ENCODE results near the gene NHSL2.
"Not testable (repeated sequence)": the region's sequence is repeated elsewhere in the genome, so short reads cannot be mapped to it uniquely, and the experiment has no call there.

NHSL2 gene

GRCh38 chrX:72045552-72046277, 135.1 kb downstream of the NHSL2 start:
- DNase-seq = no peak

- no peak for DNase-seq
Observed at GRCh38 chrX:72046447-72046846, 135.8 kb downstream of the NHSL2 start.

DNA sequence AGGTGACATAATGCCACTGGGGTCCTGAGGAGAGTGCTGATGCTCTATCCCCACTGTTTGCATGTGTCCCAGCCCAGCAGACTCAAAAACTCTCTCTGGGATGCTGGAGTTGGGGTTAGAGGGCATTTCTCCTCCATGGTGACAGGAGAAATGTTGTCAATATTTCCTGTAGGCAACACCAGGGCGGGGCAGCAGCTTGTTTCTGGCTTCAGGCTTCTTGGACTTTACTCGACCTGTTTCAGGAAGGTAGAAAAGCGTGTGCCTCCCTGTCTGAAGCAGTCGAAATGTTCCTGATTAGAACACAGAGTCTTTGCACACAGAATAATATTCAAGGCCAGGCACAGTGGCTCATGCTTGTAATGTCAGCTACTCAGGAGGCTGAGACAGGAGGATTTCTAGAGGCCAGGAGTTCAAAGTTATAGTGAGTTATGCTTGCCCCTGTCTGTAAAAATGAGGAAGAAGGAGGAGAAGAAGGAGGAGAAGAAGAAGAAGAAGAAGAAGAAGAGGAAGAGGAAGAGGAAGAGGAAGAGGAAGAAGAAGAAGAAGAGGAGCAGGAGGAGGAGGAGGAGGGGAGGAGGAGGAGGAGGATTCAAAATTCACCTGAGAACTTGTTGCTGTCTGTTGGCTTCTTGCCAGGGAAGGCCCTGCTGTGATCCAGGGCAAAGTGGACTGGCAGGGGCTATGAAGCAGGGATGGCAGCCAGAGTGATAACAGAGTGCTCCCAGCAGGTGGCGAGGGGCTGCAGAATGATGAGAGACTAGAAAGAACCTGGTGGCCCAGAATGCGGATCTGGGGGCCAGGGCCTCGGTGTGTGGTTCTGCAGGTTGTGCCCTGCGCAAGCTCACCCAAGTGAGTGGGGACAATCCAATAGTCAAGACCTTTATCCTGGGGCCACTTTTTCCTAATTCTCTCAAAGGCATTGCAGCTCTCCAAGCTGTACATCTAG, 138.1 kb downstream of the NHSL2 start:
- no peak for DNase-seq

- no peak for DNase-seq
Observed at GRCh38 chrX:72050011-72050410, 139.4 kb downstream of the NHSL2 start.

DNA sequence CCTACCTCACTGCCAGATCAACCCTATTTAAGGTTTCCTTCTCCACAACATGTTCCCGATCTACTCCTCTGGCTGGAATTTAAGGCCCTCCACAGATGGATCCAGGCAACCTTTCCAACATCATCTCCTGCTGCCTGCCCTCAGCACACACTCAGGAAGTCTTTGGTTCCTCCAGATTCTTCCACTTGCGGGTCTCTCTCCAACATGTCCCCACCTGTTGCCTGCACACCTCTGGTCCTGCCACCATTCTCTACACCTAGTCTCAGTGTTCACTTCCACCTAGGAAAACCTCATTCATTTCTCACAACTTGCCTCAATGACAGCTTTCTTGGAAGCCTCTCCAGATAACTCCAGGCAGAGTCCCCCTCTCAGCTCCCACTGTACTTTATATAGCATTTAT, 140.9 kb downstream of the NHSL2 start:
- no peak for DNase-seq

DNA sequence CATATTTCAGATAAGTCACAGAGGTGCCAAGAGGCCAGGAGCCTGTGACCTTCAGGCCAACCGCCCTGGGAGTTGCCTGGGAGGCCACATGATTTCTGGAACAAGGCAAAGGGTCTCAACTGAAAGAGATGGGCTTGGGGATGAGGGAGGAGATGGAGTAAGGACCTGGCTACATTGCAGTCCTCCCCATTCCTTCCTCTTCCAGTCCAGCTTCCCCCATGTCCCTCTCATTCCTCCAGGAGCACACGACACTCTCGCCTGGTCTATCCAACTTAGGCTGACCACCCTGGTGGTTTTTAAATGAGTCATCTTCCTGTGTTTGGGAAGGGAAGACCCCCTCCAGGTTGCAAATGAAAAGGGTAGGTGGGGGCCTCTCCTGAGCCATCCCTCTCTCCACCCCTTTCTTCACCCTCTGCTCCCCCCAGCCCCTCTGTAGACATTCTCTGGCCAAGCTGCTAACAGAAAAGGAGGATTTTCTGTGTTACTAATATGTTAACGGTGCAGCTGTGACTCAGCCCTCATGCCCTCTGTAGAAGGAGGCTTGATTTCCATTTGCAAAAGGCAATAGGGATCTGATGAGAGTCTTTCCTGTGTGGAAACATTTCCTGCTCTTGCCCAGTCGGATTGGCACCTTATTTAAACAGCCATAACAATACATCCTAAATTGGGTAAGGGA, 141.9 kb downstream of the NHSL2 start:
- no peak for DNase-seq

DNA sequence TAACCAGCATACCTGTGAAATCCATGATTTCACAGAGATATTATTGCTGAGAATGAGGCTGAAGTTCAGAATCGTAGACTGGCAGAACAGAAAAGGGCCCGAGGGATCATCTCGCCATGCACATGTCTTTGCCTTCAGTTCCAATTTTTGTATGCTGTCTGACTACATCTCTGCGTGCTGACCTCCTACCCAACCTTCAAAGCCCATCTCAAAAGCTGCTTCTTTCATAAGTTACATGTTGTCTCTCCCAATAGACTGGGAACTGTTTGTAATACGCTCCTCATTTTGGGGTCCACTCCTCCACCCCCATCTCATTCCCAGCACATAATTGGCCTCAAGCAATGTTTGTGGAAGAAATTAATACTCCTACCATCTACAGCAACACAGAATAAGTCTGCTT, 142.9 kb downstream of the NHSL2 start:
- no peak for DNase-seq

DNA sequence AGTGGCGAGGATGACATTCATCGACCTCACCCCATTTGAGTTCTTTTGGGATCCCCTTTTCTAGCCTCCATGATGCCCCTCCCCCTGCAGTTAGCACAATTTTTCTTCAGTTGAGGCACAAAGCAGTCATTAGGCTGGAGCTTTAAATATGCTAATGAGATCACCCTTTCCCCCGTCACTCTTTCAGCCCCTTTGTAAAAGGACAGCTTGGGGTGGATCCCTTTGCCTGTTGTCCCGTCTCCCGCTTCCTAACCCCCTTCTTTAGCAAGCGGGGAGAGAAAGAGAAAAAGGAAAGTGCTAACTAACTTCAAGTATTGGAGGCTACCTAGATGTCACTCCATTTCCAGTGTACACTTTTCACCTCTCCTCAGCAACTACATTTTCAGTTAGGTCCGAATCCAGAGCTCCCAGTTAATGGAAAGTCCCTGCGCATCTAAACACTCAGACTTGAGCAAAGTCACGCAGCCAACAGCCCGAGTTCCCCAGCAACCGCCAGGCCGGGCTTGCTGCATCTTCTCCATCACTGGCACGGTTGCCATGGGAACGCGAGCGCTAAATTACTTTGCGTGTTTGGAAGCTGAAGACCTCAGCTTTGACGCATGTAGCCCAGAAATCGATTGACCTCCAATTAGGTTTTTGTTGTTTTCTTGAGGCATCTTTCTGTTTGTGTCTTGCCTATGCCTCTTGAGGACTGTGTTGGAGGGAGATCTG, 144.3 kb downstream of the NHSL2 start:
- DNase-seq = no peak

GRCh38 chrX:72057331-72057730, 146.7 kb downstream of the NHSL2 start:
- no peak for DNase-seq

GRCh38 chrX:72057849-72058248, 147.2 kb downstream of the NHSL2 start:
- DNase-seq = no peak

GRCh38 chrX:72058346-72058745, 147.7 kb downstream of the NHSL2 start:
- DNase-seq = not testable (repeated sequence)

DNA sequence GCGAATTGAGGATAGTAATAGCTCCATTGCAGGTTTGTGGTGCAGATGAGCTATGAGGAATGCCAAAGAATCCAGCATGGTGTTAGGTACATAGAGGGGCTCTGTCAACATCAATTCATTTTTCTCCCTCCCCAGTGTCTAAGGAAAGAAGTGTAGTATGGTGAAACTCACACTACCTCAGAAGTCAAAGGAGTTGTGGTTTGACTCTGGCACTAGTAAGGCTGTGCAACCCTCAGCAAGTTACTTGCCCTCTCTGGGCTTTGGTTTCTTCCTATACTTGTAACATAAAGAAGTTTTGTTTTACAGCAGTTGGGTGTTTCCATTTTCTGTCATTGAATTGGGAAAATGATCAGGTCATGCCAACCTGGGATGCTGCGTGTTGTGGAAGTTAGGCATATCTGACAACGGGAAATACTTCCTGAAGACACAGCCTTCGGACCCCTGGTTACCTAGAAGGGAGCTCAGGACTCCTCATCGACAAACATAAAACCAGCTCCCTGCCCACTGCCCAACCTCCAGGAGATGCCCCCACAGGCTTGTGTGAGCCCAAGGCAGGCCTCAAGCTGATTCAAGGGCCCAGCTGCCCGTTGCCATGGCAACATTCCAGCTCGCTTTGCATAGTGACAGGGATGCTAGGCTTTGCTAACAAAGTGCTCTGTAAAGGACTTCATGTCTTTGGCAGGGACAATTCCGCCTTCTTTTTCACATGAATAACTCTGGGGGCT, 149.7 kb downstream of the NHSL2 start:
- DNase-seq = no peak

DNA sequence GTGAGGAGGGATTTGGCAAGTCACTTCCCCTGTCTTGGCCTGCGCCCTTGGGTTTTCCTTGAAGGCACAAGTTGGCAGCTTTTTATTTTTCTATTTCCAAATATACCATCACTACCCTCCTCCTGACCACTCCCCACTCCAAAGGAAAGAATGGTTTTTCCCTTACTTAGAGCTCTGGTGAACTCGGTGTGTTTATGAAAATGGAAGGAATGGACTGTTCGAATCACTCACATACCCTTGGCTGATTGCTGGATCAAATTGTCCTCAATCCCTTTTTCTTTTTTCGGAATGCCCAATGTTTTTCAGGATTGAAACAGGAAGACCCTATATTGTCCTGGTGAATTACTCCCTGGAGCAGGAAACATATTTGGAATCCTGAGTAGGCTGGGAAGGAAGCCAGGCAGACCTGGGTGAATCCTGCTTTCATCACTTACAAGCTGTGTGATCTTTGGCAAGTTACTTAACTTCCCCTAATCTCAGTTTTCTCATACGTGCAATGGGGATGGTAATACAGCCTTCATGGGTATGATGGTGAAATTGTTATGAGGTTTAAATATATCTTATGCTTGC, 150.4 kb downstream of the NHSL2 start:
- no peak for DNase-seq

DNA sequence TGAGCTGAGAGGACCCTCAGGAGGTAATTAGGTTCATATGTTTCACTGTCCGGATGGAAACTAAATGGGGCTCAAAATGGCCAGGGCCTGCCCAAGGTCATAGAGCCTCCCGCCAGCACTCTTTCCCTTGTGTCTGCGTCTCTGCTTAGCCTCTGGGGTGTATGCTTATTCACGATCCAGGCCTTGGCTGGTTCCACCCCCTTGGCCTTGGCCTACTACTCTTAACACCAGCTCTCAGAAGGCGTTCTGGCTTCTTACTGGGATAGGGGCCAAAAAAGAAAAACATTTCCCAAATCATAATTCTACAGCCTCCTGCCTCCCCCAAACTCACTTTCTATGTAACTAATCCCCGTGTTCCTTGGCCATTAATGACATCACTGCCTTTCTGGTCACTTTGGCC, 152.3 kb downstream of the NHSL2 start:
- DNase-seq = no peak

DNA sequence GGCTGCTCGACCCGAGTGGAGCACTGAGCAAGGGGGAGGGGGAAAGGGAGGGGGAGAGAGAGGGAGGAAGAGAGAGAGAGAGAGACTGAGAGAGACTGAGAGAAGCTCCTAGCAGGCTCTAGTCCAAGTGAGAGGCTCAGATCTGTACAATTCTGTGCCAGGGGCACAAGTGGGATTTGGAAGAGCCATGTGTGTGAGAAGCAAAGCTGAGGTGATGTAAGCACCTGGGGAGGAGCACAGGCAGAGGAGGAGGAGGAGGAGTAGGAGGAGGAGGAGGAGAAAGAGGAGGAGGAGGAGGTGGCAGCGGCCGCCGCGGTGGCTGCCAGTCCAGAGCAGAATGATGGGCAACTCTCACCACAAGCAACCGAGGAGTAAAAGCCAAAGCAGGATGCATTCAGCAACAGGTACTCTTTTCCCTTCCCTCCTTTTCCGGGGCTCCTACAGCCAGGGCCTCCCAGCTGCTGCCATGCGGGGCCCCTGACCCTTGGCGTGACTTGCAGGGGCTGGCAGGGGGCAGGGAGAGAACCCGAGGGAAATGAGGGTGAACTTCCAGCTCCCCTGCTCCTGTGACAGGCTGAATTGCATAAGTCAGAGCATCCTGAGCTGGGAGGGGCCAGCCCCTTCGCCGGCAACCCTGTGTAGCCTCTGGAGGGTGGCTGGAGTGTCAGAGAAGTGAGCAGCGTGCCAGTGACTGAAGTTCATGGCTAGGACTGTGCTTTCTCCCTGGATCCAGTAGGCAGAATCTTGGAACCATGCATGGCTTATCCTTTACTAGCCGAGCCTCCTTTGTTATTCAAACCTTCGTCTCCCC, 158.9 kb downstream of the NHSL2 start:
- no peak for DNase-seq

DNA sequence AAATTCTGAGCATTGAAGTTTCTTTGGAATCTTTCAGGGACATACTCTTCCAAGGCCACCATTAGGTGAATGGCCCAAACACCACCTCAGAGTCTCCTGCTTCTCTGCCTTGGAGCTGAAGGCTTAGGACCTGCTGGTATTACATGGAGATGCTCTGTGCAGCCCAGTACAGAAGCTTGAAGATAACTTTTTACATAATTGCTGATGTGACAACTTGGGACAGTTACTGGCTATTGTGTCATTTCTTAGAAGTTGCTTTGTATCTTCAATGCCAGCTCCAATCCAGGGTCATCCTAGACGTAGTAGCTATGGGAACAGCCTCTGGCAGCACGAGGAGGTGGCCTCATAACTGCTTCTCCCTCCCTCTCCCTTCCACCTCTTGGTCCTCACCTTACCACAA, 160.6 kb downstream of the NHSL2 start:
- no peak for DNase-seq

GRCh38 chrX:72073633-72074032, 163.0 kb downstream of the NHSL2 start:
- no peak for DNase-seq

- no peak for DNase-seq
Observed at GRCh38 chrX:72078411-72078810, 167.8 kb downstream of the NHSL2 start.

GRCh38 chrX:72079607-72080006, 169.0 kb downstream of the NHSL2 start:
- no peak for DNase-seq

- no peak for DNase-seq
Observed at GRCh38 chrX:72080150-72080549, 169.5 kb downstream of the NHSL2 start.

DNA sequence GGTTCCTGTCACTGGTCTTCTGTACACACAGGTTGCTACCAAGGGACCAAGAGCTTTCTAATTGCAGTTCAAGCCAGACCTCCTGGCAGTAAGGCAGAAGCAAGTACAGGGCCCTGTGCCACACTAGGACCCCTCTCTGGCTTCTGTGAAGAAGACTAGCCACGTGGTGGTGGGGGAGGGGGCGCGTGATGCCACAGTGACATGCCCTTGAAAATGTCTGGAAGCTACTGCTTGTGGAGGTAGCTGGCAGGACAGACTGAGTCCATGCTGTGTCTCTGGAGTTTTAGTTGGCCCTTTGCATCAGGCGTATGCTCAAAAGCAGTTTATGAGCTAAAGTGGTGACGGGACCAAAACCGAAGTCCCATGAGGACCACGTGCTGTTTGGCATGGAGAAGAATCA, 170.2 kb downstream of the NHSL2 start:
- DNase-seq = no peak
